Hippocampal formation (tissue), 2 donors: ENCODE measurements around the gene DESI2.
"Not testable (repeated sequence)": the region's sequence is repeated elsewhere in the genome, so short reads cannot be mapped to it uniquely, and the experiment has no call there.

Experiments used
- DNase-seq, 2 donors: peaks; one replicate each; lab custom pipeline; 2025; lab: John Stamatoyannopoulos, UW

The DESI2 gene

GRCh38 chr1:244705261-244706234 lies 52.6 kb downstream of the DESI2 start:
- DNase-seq: no peak

- no peak for DNase-seq
These were observed 56.1 kb downstream of the DESI2 start for GRCh38 chr1:244709076-244709475.

- DNase-seq: no peak
These were observed 56.8 kb downstream of the DESI2 start for GRCh38 chr1:244709476-244710368.

- no peak for DNase-seq
These were observed 57.6 kb downstream of the DESI2 start for GRCh38 chr1:244710474-244711062.

- DNase-seq: no peak
These were observed 59.7 kb downstream of the DESI2 start for GRCh38 chr1:244712669-244713068.

- DNase-seq: no peak
These were observed 60.4 kb downstream of the DESI2 start for GRCh38 chr1:244713332-244713731.

GRCh38 chr1:244727871-244728474 lies 75.0 kb downstream of the DESI2 start:
- DNase-seq: no peak

- DNase-seq: peak in 1 of 2 donors; percentile 4
These were observed 77.4 kb downstream of the DESI2 start for GRCh38 chr1:244730153-244730933.

GRCh38 chr1:244730934-244731434 lies 78.1 kb downstream of the DESI2 start:
- no peak for DNase-seq

- no peak for DNase-seq
These were observed 78.7 kb downstream of the DESI2 start for GRCh38 chr1:244731651-244732050.

GRCh38 chr1:244732851-244733450 lies 80.0 kb downstream of the DESI2 start:
- no peak for DNase-seq

- DNase-seq: no peak
These were observed 82.5 kb downstream of the DESI2 start for GRCh38 chr1:244735404-244735803.

- DNase-seq: no peak
These were observed 83.1 kb downstream of the DESI2 start for GRCh38 chr1:244735876-244736561.

- not testable (repeated sequence) for DNase-seq
These were observed 86.2 kb downstream of the DESI2 start for GRCh38 chr1:244739140-244739539.

GRCh38 chr1:244740027-244740617 lies 87.2 kb downstream of the DESI2 start:
- DNase-seq: not testable (repeated sequence)

GRCh38 chr1:244741692-244742091 lies 88.8 kb downstream of the DESI2 start:
- no peak for DNase-seq

- no peak for DNase-seq
These were observed 96.5 kb downstream of the DESI2 start for GRCh38 chr1:244749230-244750016.

GRCh38 chr1:244751271-244751895 lies 98.5 kb downstream of the DESI2 start:
- DNase-seq: no peak
